Measurements from ENCODE around the gene CC2D1A.
"Not testable (repeated sequence)": the region's sequence is repeated elsewhere in the genome, so short reads cannot be mapped to it uniquely, and the experiment has no call there.

The CC2D1A gene

GRCh38 chr19:13969897-13970296 is 63.9 kb downstream of the CC2D1A start:
- TF ChIP-seq CTCF (IDR thresholded peaks at IDR 0.05; ENCODE audit: extremely low read depth, insufficient read depth, missing control alignments), result no peak
- DNase-seq (ENCODE audit: low spot score), result no peak
- in situ Hi-C loops (cut with MboI; ENCODE audit: low pct_unique_long_range_greater_than_20kb, low sequenced_read_pairs, unreplicated experiment), result no loop called here

- DNase-seq (ENCODE audit: low spot score); in situ Hi-C loops (cut with MboI; ENCODE audit: low pct_unique_long_range_greater_than_20kb, low sequenced_read_pairs, unreplicated experiment): not testable (repeated sequence)
Measured at GRCh38 chr19:13971868-13972267, 65.9 kb downstream of the CC2D1A start.

- TF ChIP-seq CTCF (IDR thresholded peaks at IDR 0.05; ENCODE audit: extremely low read depth, insufficient read depth, missing control alignments), result no peak
- in situ Hi-C loops (cut with MboI; ENCODE audit: low pct_unique_long_range_greater_than_20kb, low sequenced_read_pairs, unreplicated experiment), result no loop called here
- no peak for DNase-seq (ENCODE audit: low spot score)
Measured at GRCh38 chr19:13972368-13973155, 66.6 kb downstream of the CC2D1A start.

GRCh38 chr19:13973479-13973878 is 67.5 kb downstream of the CC2D1A start:
- in situ Hi-C loops (cut with MboI; ENCODE audit: low pct_unique_long_range_greater_than_20kb, low sequenced_read_pairs, unreplicated experiment); DNase-seq (ENCODE audit: low spot score): not testable (repeated sequence)

- DNase-seq (ENCODE audit: low spot score), result no peak
- no peak for TF ChIP-seq CTCF (IDR thresholded peaks at IDR 0.05; ENCODE audit: extremely low read depth, insufficient read depth, missing control alignments)
Measured at GRCh38 chr19:13974073-13974472, 68.1 kb downstream of the CC2D1A start.

GRCh38 chr19:13975870-13976269 is 69.9 kb downstream of the CC2D1A start:
- no peak for TF ChIP-seq CTCF (IDR thresholded peaks at IDR 0.05; ENCODE audit: extremely low read depth, insufficient read depth, missing control alignments)
- DNase-seq (ENCODE audit: low spot score), result no peak
- in situ Hi-C loops (cut with MboI; ENCODE audit: low pct_unique_long_range_greater_than_20kb, low sequenced_read_pairs, unreplicated experiment), result no loop called here

More at GRCh38 chr19:13974073-13974472, 68.1 kb downstream of the CC2D1A start:
- in situ Hi-C loops (cut with MboI; ENCODE audit: low pct_unique_long_range_greater_than_20kb, low sequenced_read_pairs, unreplicated experiment), result no loop called here

- in situ Hi-C loops (cut with MboI; ENCODE audit: low pct_unique_long_range_greater_than_20kb, low sequenced_read_pairs, unreplicated experiment), result no loop called here
- no peak for DNase-seq (ENCODE audit: low spot score)
- no peak for TF ChIP-seq CTCF (IDR thresholded peaks at IDR 0.05; ENCODE audit: extremely low read depth, insufficient read depth, missing control alignments)
Measured at GRCh38 chr19:13976446-13976845, 70.4 kb downstream of the CC2D1A start.

GRCh38 chr19:13977803-13978202 is 71.8 kb downstream of the CC2D1A start:
- in situ Hi-C loops (cut with MboI; ENCODE audit: low pct_unique_long_range_greater_than_20kb, low sequenced_read_pairs, unreplicated experiment), result no loop called here
- no peak for DNase-seq (ENCODE audit: low spot score)

More at GRCh38 chr19:13977803-13978202, 71.8 kb downstream of the CC2D1A start:
- no peak for TF ChIP-seq CTCF (IDR thresholded peaks at IDR 0.05; ENCODE audit: extremely low read depth, insufficient read depth, missing control alignments)

Measured in GM13977 (cell line).